GM23248 (cell line): ENCODE data around the gene SUSD4. TPM values are rescaled to one million over a fixed set of nuclear protein-coding genes. Genes with fewer than 3 reads are reported as not detected.

ENCODE experiments used
- DNase-seq: peaks from one replicate; pipeline ENCODE4 v3.0.0-alpha.2; 2015
- H2AFZ ChIP-seq: fragments of 200-600 bp; sonication (generic); 2 replicates; pipeline ENCODE4 v1.6.1; 2016; ENCODE audit warnings: antibody characterized with exemption
- H3F3A ChIP-seq: fragments of 200-600 bp; sonication (generic); 2 replicates; pipeline ENCODE4 v1.6.1; 2016; ENCODE audit warnings: mild to moderate bottlenecking, antibody characterized with exemption, mixed run types; ENCODE audit not compliant: insufficient read depth
- H3K27ac ChIP-seq: fragments of 200-600 bp; sonication (generic); 2 replicates; pipeline ENCODE4 v1.5.1; 2016; ENCODE audit warnings: mild to moderate bottlenecking
- H3K27me3 ChIP-seq: fragments of 200-600 bp; sonication (generic); replicated peaks from 2 replicates; pipeline ENCODE4 v1.6.1; 2016; ENCODE audit warnings: mild to moderate bottlenecking; ENCODE audit not compliant: insufficient read depth
- H3K36me3 ChIP-seq: fragments of 200-600 bp; sonication (generic); 2 replicates; pipeline ENCODE4 v1.6.1; 2016; ENCODE audit warnings: low read depth, mild to moderate bottlenecking
- H3K4me1 ChIP-seq: fragments of 200-600 bp; sonication (generic); 2 replicates; pipeline ENCODE4 v1.6.1; 2016; ENCODE audit warnings: mild to moderate bottlenecking; ENCODE audit not compliant: insufficient read depth
- H3K4me2 ChIP-seq: fragments of 200-600 bp; sonication (generic); one replicate; pipeline ENCODE4 v1.6.1; 2016; ENCODE audit warnings: mild to moderate bottlenecking; ENCODE audit not compliant: unreplicated experiment
- H3K4me3 ChIP-seq: fragments of 200-600 bp; sonication (generic); 2 replicates; pipeline ENCODE4 v1.5.1; 2016; ENCODE audit warnings: mild to moderate bottlenecking
- H3K79me2 ChIP-seq: fragments of 200-600 bp; sonication (generic); 2 replicates; pipeline ENCODE4 v1.6.1; 2016; ENCODE audit warnings: mild to moderate bottlenecking; ENCODE audit not compliant: insufficient read depth
- H3K9ac ChIP-seq: fragments of 200-600 bp; sonication (generic); 2 replicates; pipeline ENCODE4 v1.6.1; 2016; ENCODE audit warnings: mild to moderate bottlenecking
- H3K9me2 ChIP-seq: fragments of 200-600 bp; sonication (generic); 2 replicates; pipeline ENCODE4 v1.6.1; 2016; ENCODE audit warnings: mixed run types, mild to moderate bottlenecking, moderate library complexity; ENCODE audit not compliant: insufficient read depth
- H3K9me3 ChIP-seq: fragments of 200-600 bp; sonication (generic); one replicate; pipeline ENCODE4 v1.6.1; 2017; ENCODE audit warnings: low read depth
- H4K20me1 ChIP-seq: fragments of 200-600 bp; sonication (generic); 2 replicates; pipeline ENCODE4 v1.6.0; 2016; ENCODE audit not compliant: insufficient read depth
- EZH2 ChIP-seq: fragments of 200-600 bp; sonication (generic); IDR thresholded peaks from 2 replicates; pipeline ENCODE4 v1.6.1; 2018; ENCODE audit warnings: antibody characterized with exemption, mild to moderate bottlenecking; ENCODE audit not compliant: insufficient read depth, poor library complexity, severe bottlenecking
- EZH2phosphoT487 ChIP-seq: fragments of 200-600 bp; sonication (generic); IDR thresholded peaks from 2 replicates; pipeline ENCODE4 v1.6.1; 2018; ENCODE audit warnings: antibody characterized with exemption, moderate library complexity, mild to moderate bottlenecking, low read depth; ENCODE audit not compliant: insufficient read depth
- WGBS, 2 experiments: methylation state at CpG; one replicate each; pipeline ENCODE4 v1.1.6; 2015 to 2017; ENCODE audit warnings: low lambda C conversion rate in 2 of 2, low coverage in 1 of 2; ENCODE audit errors: missing lambda C conversion rate in 2 of 2; 5-methylcytosine and 5-hydroxymethylcytosine counted together
- in situ Hi-C: fragments of 300-500 bp; cut with MboI; formaldehyde crosslinking; loops from 2 replicates; pipeline ENCODE4 v1.15.0; 2020
- polyA plus RNA-seq: library from polyadenylated mRNA; unstranded; fragments of >200 nt; fragmentation: Nextera tagmentation; extraction: Ambion mirVana; gene quantifications from 2 replicates; pipeline ENCODE4 v1.2.1, GENCODE V29; 2016
- total RNA-seq: library from RNA; depleted of rRNA; stranded (reverse); fragments of >200 nt; shearing (Covaris generic); gene quantifications from 2 replicates; pipeline ENCODE4 v1.2.3, GENCODE V29; 2014

SUSD4 gene
- total and polyA plus RNA-seq, 2 experiments from 2014 or later, result 1.1 to 3.9 TPM

- TF ChIP-seq EZH2 (no peak), EZH2phosphoT487 (no peak)
- H3K27ac ChIP-seq, result no peak overlapping the region
- H3K4me2 ChIP-seq, result no peak overlapping the region
- no peak overlapping the region for H2AFZ ChIP-seq
- no peak for DNase-seq
- peaks cover 8% of the 10 kb centered on the region for H3F3A ChIP-seq
- no peaks in the 10 kb centered on the region for H3K9me3 ChIP-seq
- WGBS, 2 experiments, result 83 to 98% methylated on average over 7 of the region's 7 CpGs
- no peak overlapping the region for H3K9ac ChIP-seq
- no peaks in the 10 kb centered on the region for H3K79me2 ChIP-seq
- H3K4me3 ChIP-seq, result no peak overlapping the region
- no peaks in the 10 kb centered on the region for H3K9me2 ChIP-seq
- peaks cover 8% of the 10 kb centered on the region for H3K4me1 ChIP-seq
- in situ Hi-C loops, result no loop called here
- H3K36me3 ChIP-seq, result no peaks in the 10 kb centered on the region
- H3K27me3 ChIP-seq, result no peaks in the 10 kb centered on the region
- H4K20me1 ChIP-seq, result no peaks in the 10 kb centered on the region
Observed at GRCh38 chr1:223225061-223225460, 138.9 kb downstream of the SUSD4 start.

- 88 to 89% methylated on average over 13 of the region's 13 CpGs for WGBS, 2 experiments
- no peak overlapping the region for H2AFZ ChIP-seq
- no peak overlapping the region for H3K4me2 ChIP-seq
- H3K4me1 ChIP-seq, result peaks cover 2% of the 10 kb centered on the region
- H3F3A ChIP-seq, result peaks cover 2% of the 10 kb centered on the region
- H3K9me3 ChIP-seq, result no peaks in the 10 kb centered on the region
- no peaks in the 10 kb centered on the region for H3K9me2 ChIP-seq
- H3K9ac ChIP-seq, result no peak overlapping the region
- H3K4me3 ChIP-seq, result no peak overlapping the region
- DNase-seq, result no peak
- no peak overlapping the region for H3K27ac ChIP-seq
- no peaks in the 10 kb centered on the region for H3K79me2 ChIP-seq
- no peaks in the 10 kb centered on the region for H4K20me1 ChIP-seq
- TF ChIP-seq EZH2phosphoT487 (no peak), EZH2 (no peak)
- H3K36me3 ChIP-seq, result no peaks in the 10 kb centered on the region
- in situ Hi-C loops, result no loop called here
- H3K27me3 ChIP-seq, result no peaks in the 10 kb centered on the region
Observed at GRCh38 chr1:223224465-223224864, 139.5 kb downstream of the SUSD4 start.

GRCh38 chr1:223223091-223223995, 140.6 kb downstream of the SUSD4 start:
- in situ Hi-C loops, result no loop called here
- Histone ChIP-seq H3K36me3 (no peaks in the 10 kb centered on the region), H3K9me3 (no peaks in the 10 kb centered on the region), H3K9ac (no peak overlapping the region), H3K27ac (no peak overlapping the region), H3K4me1 (no peaks in the 10 kb centered on the region), H3K27me3 (no peaks in the 10 kb centered on the region), H2AFZ (no peak overlapping the region), H3K4me3 (no peak overlapping the region), H3K79me2 (no peaks in the 10 kb centered on the region), H3F3A (no peaks in the 10 kb centered on the region), H3K9me2 (no peaks in the 10 kb centered on the region), H4K20me1 (no peaks in the 10 kb centered on the region), H3K4me2 (no peak overlapping the region)
- TF ChIP-seq EZH2 (no peak), EZH2phosphoT487 (no peak)
- 80 to 85% methylated on average over 26 of the region's 26 CpGs for WGBS, 2 experiments
- DNase-seq, result no peak

GRCh38 chr1:223222377-223222776, 141.6 kb downstream of the SUSD4 start:
- TF ChIP-seq EZH2 (no peak), EZH2phosphoT487 (no peak)
- Histone ChIP-seq H2AFZ (no peak overlapping the region), H3K9me2 (no peaks in the 10 kb centered on the region), H3K27me3 (no peaks in the 10 kb centered on the region), H3K4me1 (no peaks in the 10 kb centered on the region), H3K27ac (no peak overlapping the region), H3F3A (no peaks in the 10 kb centered on the region), H3K4me3 (no peak overlapping the region), H3K36me3 (no peaks in the 10 kb centered on the region), H3K4me2 (no peak overlapping the region), H3K9me3 (no peaks in the 10 kb centered on the region), H3K79me2 (no peaks in the 10 kb centered on the region), H3K9ac (no peak overlapping the region), H4K20me1 (no peaks in the 10 kb centered on the region)
- WGBS, 2 experiments, result 71 to 74% methylated on average over 2 of the region's 2 CpGs
- in situ Hi-C loops, result no loop called here
- DNase-seq, result no peak
